G401.6 (cell line): Measurements from ENCODE around the gene AMIGO3.
"Not testable (repeated sequence)": the region's sequence is repeated elsewhere in the genome, so short reads cannot be mapped to it uniquely, and the experiment has no call there.

Experiments
- FAIRE-seq: peaks from 2 replicates; lab custom pipeline; 2012; peaks lifted over from hg19 to GRCh38; lab: Jason Lieb, UNC

The AMIGO3 gene

DNA sequence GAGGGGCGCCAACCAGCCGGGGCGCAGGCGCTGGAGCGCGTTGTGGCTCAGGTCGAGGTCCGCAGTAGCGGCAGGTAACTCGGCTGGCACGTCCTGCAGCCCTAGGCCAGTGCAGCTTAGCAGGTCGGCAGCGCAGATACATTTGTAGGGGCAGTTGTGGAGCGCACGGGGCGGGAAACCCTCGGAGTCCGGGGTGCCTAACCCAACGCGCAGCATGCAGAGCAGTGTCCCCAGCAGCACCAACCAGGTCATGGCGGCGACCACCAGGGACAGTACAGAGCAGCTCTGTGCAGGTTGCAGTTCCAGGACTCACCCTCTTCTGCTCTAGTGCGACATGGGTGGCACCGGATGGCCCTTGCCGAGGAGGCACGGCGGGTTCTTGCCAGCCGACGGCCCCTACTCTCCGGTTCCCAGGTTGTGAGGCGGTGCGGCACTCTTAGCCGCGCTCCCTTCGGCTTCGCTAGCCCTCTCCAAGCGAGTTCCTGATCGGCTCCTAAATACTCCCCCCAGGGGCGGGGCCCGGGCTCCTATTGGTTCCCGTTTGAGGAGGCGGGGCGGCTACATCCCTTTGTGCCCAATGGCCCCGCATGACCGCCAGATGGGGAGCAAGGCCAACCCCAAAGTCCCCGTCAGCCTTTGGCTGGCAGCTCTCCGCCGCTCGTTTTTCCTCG, at the start of gene AMIGO3:
Gene AMIGO3 (minus strand): TSS at position 471 of the 671 bp plus-strand sequence. CDS start 219 bp downstream, at position 252.
- FAIRE-seq, result no peak

- FAIRE-seq, result no peak
These were observed 44.5 kb upstream of the AMIGO3 start for GRCh38 chr3:49763981-49764380.

GRCh38 chr3:49761661-49762060, 42.2 kb upstream of the AMIGO3 start:
- no peak for FAIRE-seq

DNA sequence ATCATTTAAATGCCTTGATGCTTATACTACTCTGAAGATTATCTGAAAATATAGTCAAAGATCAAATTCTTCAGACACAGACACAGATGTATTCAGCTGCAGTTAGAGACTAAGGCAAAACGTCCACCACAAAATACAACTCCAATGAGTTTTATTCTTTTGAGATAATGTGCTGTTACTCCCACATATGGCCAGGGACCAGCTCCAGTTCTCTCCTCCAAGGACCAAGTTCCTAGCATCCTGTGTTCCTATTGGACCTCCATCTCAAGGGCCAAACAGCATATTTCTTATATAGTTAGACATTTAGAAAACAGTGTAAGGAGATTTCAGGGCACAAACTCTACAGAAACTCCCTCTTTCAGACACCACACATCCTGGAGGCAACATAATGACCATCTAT, 39.7 kb upstream of the AMIGO3 start:
- FAIRE-seq, result no peak

- no peak for FAIRE-seq
These were observed 37.7 kb upstream of the AMIGO3 start for GRCh38 chr3:49757197-49757596.

GRCh38 chr3:49756036-49756435, 36.6 kb upstream of the AMIGO3 start:
- no peak for FAIRE-seq

GRCh38 chr3:49754536-49754935, 35.1 kb upstream of the AMIGO3 start:
- no peak for FAIRE-seq

GRCh38 chr3:49751501-49751900, 32.0 kb upstream of the AMIGO3 start:
- FAIRE-seq, result no peak

DNA sequence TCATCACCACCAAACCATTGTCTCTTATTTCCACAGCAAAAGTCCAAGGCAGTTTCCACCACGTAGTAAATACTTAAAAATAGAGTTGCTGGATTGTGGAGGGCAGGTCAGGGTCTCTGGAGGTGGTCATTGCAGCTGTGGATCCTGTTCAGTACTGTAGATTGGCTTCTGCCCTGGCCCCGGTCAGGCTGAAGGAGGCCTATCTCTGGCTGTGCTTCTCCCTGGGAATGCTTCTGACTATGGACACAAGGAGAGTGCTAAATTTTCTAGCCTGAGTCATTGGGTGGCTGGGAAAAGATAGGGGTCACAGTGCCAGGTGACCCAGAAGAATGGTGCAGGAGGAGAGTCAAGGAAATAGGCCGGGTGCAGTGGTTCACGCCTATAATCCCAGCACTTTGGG, 30.6 kb upstream of the AMIGO3 start:
- FAIRE-seq, result no peak

GRCh38 chr3:49748874-49749273, 29.4 kb upstream of the AMIGO3 start:
- FAIRE-seq, result not testable (repeated sequence)

- no peak for FAIRE-seq
These were observed 28.5 kb upstream of the AMIGO3 start for GRCh38 chr3:49747792-49748480.

GRCh38 chr3:49745986-49746385, 26.5 kb upstream of the AMIGO3 start:
- FAIRE-seq, result no peak

- no peak for FAIRE-seq
These were observed 20.9 kb upstream of the AMIGO3 start for GRCh38 chr3:49740427-49740826.

- no peak for FAIRE-seq
These were observed 18.7 kb upstream of the AMIGO3 start for GRCh38 chr3:49738067-49738713.

DNA sequence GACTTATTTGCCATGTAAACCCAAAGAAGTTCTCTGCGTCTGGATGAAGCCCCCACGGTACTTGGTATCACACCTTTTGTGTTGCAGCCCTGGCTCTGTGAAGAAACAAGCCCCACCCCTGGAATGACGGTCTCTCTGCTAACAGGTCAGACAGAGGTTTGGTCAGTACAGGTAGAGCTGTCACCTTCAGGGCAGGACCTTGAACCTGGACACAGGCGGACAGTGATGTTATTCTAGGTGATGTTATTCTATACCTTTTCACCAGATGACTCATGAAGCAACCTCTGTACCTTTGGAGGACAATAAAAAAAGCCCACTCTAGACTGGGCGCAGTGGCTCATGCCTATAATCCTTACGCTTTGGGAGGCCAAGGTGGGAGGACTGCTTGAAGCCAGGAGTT, 15.3 kb upstream of the AMIGO3 start:
- FAIRE-seq, result no peak

- no peak for FAIRE-seq
These were observed 14.1 kb upstream of the AMIGO3 start for GRCh38 chr3:49733551-49733950.

- FAIRE-seq, result no peak
These were observed 13.1 kb upstream of the AMIGO3 start for GRCh38 chr3:49732597-49732996.

GRCh38 chr3:49729966-49730609, 10.6 kb upstream of the AMIGO3 start:
- FAIRE-seq, result no peak

GRCh38 chr3:49727924-49728361, 8.5 kb upstream of the AMIGO3 start:
- no peak for FAIRE-seq

DNA sequence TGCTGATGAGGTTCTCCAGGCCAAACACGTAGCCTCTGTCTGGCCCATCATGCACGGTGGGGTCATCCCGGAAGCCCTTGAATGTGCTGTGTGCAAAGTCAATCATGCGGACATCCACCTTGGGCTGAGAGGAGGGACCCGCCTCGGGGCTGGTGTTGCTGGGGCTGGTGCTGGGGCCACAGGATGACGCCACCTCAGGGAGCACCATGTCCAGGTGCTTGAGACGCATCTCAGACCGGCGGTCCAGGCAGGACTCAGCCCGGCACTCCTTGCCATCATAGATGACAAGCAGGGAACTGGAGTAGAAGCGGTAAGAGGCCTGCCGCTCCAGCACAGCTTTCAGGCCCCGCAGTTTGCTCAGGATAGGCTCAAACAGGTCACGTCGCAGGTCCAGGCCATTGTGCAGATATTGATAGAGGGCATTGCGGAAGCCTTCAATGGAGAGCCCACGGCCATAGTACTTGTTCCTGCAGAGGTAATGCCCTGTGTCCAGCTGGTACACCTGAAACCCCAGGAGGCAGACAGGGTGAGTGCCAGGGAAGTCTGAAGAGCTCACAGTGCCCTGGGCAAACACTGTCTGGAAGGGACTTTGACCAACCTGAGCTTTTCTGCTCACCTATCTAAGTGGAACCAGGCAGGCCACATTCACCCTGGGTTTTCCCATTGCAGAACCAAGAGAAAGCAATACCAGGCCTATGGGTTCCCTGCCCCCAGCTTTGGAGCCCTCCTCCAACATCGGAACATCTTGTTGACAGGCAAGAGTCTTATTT, 7.9 kb upstream of the AMIGO3 start:
- no peak for FAIRE-seq

DNA sequence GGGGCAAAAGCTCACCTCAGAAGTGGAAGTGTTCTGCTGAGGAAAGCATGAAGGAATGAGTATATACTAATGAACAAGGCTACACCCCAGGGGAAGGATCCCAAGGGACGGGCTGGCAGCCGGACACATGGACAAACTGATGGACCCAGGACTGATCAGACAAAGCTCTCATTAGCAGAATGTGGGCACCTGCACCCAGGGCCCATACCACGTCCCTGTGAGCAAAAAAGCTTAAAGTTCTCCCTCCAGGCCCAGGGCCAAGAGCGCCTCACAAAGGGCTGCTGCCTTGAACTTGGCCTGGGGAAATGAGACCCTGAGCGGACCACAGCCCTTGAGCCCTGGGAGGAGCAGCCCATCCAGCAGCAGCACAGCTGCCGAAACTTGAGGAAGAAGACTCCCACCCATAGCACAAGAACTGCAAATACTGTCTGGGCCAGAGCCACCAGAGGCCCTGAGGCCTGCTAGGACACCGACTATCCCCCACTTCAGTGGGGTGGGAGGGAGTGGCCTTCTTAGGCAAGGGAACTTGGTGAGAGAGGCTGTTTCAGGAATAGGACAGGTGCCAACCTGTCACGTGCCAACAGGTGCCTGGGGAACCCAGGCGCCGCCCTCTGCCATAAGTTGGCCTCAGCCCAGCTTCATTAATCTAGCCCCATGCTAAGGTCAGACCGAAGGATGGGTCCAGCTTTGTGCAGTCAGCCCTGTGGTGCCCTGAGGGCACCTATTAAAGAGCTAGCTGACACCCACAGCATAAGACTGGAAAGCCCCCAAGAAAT, 6.6 kb upstream of the AMIGO3 start:
- FAIRE-seq, result no peak
